ENCODE data around the gene MMP12.

DNA sequence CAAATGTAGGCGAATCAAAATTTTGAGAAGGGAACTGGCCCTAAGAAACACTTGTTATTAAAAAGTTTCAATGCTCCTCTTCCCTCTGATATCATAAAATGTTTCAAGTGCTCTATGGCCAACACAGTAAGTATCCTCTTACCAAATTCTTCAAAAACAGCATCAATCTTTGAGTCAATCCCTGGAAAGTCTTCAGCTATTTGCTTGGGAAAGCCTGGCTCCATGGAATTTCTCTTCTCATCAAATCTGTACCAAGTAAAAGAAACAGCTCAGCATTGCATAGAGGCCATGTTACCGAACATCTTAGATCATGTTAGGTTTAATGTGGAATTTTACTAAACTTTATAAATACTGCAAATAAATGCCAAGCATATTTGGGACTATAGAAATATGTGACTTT is 37.6 kb downstream of the MMP12 start:
- TF ChIP-seq, protein P1, sequence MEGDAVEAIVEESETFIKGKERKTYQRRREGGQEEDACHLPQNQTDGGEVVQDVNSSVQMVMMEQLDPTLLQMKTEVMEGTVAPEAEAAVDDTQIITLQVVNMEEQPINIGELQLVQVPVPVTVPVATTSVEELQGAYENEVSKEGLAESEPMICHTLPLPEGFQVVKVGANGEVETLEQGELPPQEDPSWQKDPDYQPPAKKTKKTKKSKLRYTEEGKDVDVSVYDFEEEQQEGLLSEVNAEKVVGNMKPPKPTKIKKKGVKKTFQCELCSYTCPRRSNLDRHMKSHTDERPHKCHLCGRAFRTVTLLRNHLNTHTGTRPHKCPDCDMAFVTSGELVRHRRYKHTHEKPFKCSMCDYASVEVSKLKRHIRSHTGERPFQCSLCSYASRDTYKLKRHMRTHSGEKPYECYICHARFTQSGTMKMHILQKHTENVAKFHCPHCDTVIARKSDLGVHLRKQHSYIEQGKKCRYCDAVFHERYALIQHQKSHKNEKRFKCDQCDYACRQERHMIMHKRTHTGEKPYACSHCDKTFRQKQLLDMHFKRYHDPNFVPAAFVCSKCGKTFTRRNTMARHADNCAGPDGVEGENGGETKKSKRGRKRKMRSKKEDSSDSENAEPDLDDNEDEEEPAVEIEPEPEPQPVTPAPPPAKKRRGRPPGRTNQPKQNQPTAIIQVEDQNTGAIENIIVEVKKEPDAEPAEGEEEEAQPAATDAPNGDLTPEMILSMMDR (conservative IDR thresholded peaks at IDR 0.05; ENCODE audit: low read depth in 2 of 2), result no peak
- TF ChIP-seq POLR2AphosphoS5 (IDR thresholded peaks at IDR 0.05; ENCODE audit: low read depth), result no peak
- no peak for TF ChIP-seq EZH2 (IDR thresholded peaks at IDR 0.05; ENCODE audit: low read depth, unreplicated experiment)
- TF ChIP-seq, protein P2, sequence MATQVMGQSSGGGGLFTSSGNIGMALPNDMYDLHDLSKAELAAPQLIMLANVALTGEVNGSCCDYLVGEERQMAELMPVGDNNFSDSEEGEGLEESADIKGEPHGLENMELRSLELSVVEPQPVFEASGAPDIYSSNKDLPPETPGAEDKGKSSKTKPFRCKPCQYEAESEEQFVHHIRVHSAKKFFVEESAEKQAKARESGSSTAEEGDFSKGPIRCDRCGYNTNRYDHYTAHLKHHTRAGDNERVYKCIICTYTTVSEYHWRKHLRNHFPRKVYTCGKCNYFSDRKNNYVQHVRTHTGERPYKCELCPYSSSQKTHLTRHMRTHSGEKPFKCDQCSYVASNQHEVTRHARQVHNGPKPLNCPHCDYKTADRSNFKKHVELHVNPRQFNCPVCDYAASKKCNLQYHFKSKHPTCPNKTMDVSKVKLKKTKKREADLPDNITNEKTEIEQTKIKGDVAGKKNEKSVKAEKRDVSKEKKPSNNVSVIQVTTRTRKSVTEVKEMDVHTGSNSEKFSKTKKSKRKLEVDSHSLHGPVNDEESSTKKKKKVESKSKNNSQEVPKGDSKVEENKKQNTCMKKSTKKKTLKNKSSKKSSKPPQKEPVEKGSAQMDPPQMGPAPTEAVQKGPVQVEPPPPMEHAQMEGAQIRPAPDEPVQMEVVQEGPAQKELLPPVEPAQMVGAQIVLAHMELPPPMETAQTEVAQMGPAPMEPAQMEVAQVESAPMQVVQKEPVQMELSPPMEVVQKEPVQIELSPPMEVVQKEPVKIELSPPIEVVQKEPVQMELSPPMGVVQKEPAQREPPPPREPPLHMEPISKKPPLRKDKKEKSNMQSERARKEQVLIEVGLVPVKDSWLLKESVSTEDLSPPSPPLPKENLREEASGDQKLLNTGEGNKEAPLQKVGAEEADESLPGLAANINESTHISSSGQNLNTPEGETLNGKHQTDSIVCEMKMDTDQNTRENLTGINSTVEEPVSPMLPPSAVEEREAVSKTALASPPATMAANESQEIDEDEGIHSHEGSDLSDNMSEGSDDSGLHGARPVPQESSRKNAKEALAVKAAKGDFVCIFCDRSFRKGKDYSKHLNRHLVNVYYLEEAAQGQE (IDR thresholded peaks at IDR 0.05; ENCODE audit: unreplicated experiment), result no peak
- no peak for TF ChIP-seq EZH2phosphoT487 (IDR thresholded peaks at IDR 0.05; ENCODE audit: unreplicated experiment)
- no peak for TF ChIP-seq NANOG (IDR thresholded peaks at IDR 0.05; ENCODE audit: borderline replicate concordance)
- no peak for TF ChIP-seq STAT1 (IDR thresholded peaks at IDR 0.05; ENCODE audit: unreplicated experiment)
- TF ChIP-seq ZNF331 (CRISPR knock-in tag; IDR thresholded peaks at IDR 0.05; ENCODE audit: low read depth), result no peak
- TF ChIP-seq JUNB (IDR thresholded peaks at IDR 0.05; ENCODE audit: unreplicated experiment), result no peak
